WTC11 (cell line): ENCODE data around the gene METRNL. TPM values are rescaled to one million over a fixed set of nuclear protein-coding genes. Genes with fewer than 3 reads are reported as not detected.

Source experiments
- ATAC-seq: fragments of 200-7000 bp; cut with Tn5 transposase; 2 replicates; pipeline ENCODE4 v1.10.0; 2021; ENCODE audit warnings: mild to moderate bottlenecking, moderate library complexity
- CTCF ChIA-PET: fragments of 300-600 bp; sonication (Branson Sonifier 250); formaldehyde crosslinking; loops from one replicate; lab custom pipeline; 2021; ENCODE audit warnings: antibody characterized with exemption; lab: Charles Lee
- POLR2A ChIA-PET: fragments of 350-600 bp; sonication (Branson Sonifier 250); formaldehyde crosslinking; loops from one replicate; lab custom pipeline; 2021; ENCODE audit warnings: antibody characterized with exemption; lab: Charles Lee
- DNase-seq: peaks from one replicate; pipeline ENCODE4 v3.0.0; 2021; ENCODE audit warnings: low spot score
- H3K27ac Mint-ChIP-seq: 2 replicates; pipeline ENCODE4 v1.8.0; 2021; ENCODE audit warnings: mixed read lengths
- H3K27me3 Mint-ChIP-seq: 2 replicates; pipeline ENCODE4 v1.8.0; 2021; ENCODE audit warnings: low read depth, mild to moderate bottlenecking, moderate library complexity, mixed read lengths
- H3K36me3 Mint-ChIP-seq: 2 replicates; pipeline ENCODE4 v1.8.0; 2021; ENCODE audit warnings: mixed read lengths
- H3K4me1 Mint-ChIP-seq: 2 replicates; pipeline ENCODE4 v1.8.0; 2022; ENCODE audit warnings: mixed read lengths
- H3K4me3 Mint-ChIP-seq: 2 replicates; pipeline ENCODE4 v1.8.0; 2021; ENCODE audit warnings: mild to moderate bottlenecking, moderate library complexity, mixed read lengths
- H3K9me3 Mint-ChIP-seq: 2 replicates; pipeline ENCODE4 v1.8.0; 2021; ENCODE audit warnings: mixed read lengths
- CTCF ChIP-seq: fragments of 200-600 bp; IDR thresholded peaks from 2 replicates; pipeline ENCODE4 v1.8.0; 2022; ENCODE audit warnings: antibody characterized with exemption
- FOXK1 ChIP-seq: sonication (generic); formaldehyde crosslinking; IDR thresholded peaks from 2 replicates; pipeline ENCODE4 v1.8.0; 2022; ENCODE audit warnings: mild to moderate bottlenecking, moderate library complexity, missing genetic modification reagents
- MXD4 ChIP-seq: fragments of 250-450 bp; sonication (Bioruptor Pico); IDR thresholded peaks from 2 replicates; pipeline ENCODE4 v1.8.0; 2021; ENCODE audit warnings: mild to moderate bottlenecking, moderate library complexity, borderline replicate concordance
- NFE2L1 ChIP-seq: sonication (generic); formaldehyde crosslinking; IDR thresholded peaks from 2 replicates; pipeline ENCODE4 v1.8.1; 2023; ENCODE audit warnings: missing genetic modification reagents
- OVOL2 ChIP-seq: fragments of 250-450 bp; sonication (Bioruptor Pico); IDR thresholded peaks from 2 replicates; pipeline ENCODE4 v1.9.0; 2021; ENCODE audit warnings: mild to moderate bottlenecking, borderline replicate concordance
- SP1 ChIP-seq: sonication (generic); formaldehyde crosslinking; conservative IDR thresholded peaks from 2 replicates; pipeline ENCODE4 v1.8.1; 2022; ENCODE audit warnings: missing genetic modification reagents
- TCF7 ChIP-seq: sonication (generic); formaldehyde crosslinking; IDR thresholded peaks from 2 replicates; pipeline ENCODE4 v1.8.0; 2022; ENCODE audit warnings: mild to moderate bottlenecking, low read depth, missing genetic modification reagents, moderate library complexity
- USF1 ChIP-seq: sonication (generic); formaldehyde crosslinking; IDR thresholded peaks from 2 replicates; pipeline ENCODE4 v1.8.0; 2022; ENCODE audit warnings: mild to moderate bottlenecking, missing genetic modification reagents
- ZMAT4 ChIP-seq: fragments of 250-450 bp; sonication (Bioruptor Pico); IDR thresholded peaks from 2 replicates; pipeline ENCODE4 v1.9.0; 2021; ENCODE audit warnings: mild to moderate bottlenecking
- ZNF138 ChIP-seq: sonication (generic); formaldehyde crosslinking; conservative IDR thresholded peaks from 2 replicates; pipeline ENCODE4 v1.8.1; 2022; ENCODE audit warnings: mild to moderate bottlenecking, moderate library complexity, missing genetic modification reagents
- total RNA-seq: library from RNA; stranded (reverse); gene quantifications from 3 replicates; pipeline ENCODE4 v1.2.3, GENCODE V29; 2021
- TF ChIP-seq, protein P1 (sequence below): fragments of 250-450 bp; sonication (Bioruptor Pico); IDR thresholded peaks from 2 replicates; pipeline ENCODE4 v1.8.0; 2021; ENCODE audit warnings: mild to moderate bottlenecking
- TF ChIP-seq, protein P2 (sequence below): sonication (generic); formaldehyde crosslinking; IDR thresholded peaks from 2 replicates; pipeline ENCODE4 v1.8.0; 2023; ENCODE audit warnings: missing genetic modification reagents
- TF ChIP-seq, protein P3 (sequence below): sonication (generic); formaldehyde crosslinking; IDR thresholded peaks from 2 replicates; pipeline ENCODE4 v1.8.1; 2023; ENCODE audit warnings: mild to moderate bottlenecking, missing genetic modification reagents, moderate library complexity

The METRNL gene
- total RNA-seq, 1 experiment from 2014 or later = 27.7 TPM

GRCh38 chr17:83103200-83103942, 24.0 kb downstream of the METRNL start:
- TF ChIP-seq NFE2L1 (CRISPR knock-in tag) (no peak), USF1 (CRISPR knock-in tag) (no peak), ZNF138 (CRISPR knock-in tag) (no peak), MXD4 (CRISPR knock-in tag) (no peak)
- Mint-ChIP-seq H3K36me3 (no peaks in the 10 kb centered on the region), H3K9me3 (no peaks in the 10 kb centered on the region), H3K27me3 (no peaks in the 10 kb centered on the region), H3K27ac (no peak overlapping the region), H3K4me1 (peaks cover 16% of the 10 kb centered on the region), H3K4me3 (peak overlapping the region; percentile 57)
- DNase-seq = peak; percentile 93
- CTCF ChIA-PET = no interaction called here
- ATAC-seq = peak; percentile 59
- POLR2A ChIA-PET = no interaction called here

- Mint-ChIP-seq H3K27ac (0 out of 2 replicates have a peak overlapping the region, but pooled peaks have one; percentile 36), H3K9me3 (peaks cover 3% of the 10 kb centered on the region; the same call in 1 of the 2 replicates)
- no peak for DNase-seq
- CTCF ChIA-PET = interaction anchor here (0.9 to 1.0 kb wide), 2 partner anchors 48 to 97 kb away, joined by 3 to 4 read pairs; no protein-coding TSS in a partner anchor
- TF ChIP-seq OVOL2 (CRISPR knock-in tag) = no peak
- TF ChIP-seq FOXK1 (CRISPR knock-in tag) = no peak
- TF ChIP-seq ZNF138 (CRISPR knock-in tag) = no peak
- TF ChIP-seq, protein P1, sequence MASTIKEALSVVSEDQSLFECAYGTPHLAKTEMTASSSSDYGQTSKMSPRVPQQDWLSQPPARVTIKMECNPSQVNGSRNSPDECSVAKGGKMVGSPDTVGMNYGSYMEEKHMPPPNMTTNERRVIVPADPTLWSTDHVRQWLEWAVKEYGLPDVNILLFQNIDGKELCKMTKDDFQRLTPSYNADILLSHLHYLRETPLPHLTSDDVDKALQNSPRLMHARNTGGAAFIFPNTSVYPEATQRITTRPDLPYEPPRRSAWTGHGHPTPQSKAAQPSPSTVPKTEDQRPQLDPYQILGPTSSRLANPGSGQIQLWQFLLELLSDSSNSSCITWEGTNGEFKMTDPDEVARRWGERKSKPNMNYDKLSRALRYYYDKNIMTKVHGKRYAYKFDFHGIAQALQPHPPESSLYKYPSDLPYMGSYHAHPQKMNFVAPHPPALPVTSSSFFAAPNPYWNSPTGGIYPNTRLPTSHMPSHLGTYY (CRISPR knock-in tag) = no peak
- TF ChIP-seq CTCF = no peak
- TF ChIP-seq ZMAT4 (CRISPR knock-in tag) = no peak
- TF ChIP-seq, all 79 proteins: peak for 0
- Mint-ChIP-seq H3K27me3 (no peaks in the 10 kb centered on the region), H3K4me3 (peak overlapping the region; percentile 43), H3K36me3 (no peaks in the 10 kb centered on the region), H3K4me1 (peaks cover 15% of the 10 kb centered on the region)
- POLR2A ChIA-PET = no interaction called here
- ATAC-seq = no peak
Measured at GRCh38 chr17:83103943-83104311, 24.5 kb downstream of the METRNL start.

DNA sequence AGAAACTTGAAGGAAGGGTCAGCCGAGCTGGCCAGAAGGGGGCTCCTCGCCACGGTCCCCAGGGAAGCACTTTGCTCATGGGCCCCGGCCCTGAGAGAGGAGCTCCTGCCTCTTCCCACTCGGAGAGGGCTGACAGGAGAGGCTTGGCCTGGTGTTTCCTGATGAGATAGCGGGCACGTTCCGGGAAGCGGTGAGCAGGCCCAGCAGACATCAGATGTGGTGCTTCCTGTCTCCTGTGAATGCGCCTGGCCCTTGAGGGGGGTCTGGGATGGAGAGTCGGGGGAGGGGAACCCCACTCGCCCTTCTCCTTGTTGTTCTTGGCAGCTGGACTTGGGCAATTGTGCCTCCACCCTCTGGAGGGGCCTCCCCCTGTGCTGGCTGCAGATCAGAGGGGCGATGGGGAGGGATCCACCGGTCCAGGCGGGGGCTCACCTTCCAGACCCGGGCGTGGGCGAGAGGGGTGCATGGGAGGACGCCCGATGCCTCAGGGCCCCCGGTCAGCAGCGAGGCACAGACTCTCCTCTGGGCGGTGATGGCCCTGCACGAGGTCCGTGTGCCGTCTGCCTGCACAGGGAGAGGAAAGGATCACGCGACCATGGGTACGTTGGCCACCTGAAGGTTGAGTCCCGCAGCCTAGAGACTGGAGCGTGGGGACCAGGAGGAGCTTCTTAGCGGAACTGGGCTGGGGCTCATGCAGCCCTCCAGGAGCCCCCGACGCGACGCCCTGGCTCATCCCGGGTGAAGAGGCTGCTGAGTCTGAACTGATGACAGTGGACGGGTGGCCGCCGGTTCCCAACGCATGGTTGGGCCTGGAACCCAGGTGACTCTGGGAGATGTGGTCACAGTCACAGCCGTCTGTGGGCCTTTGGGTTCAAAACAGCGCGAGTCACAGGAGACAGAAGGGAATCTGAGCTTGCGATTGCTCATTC, 25.4 kb downstream of the METRNL start:
- TF ChIP-seq, protein P2, sequence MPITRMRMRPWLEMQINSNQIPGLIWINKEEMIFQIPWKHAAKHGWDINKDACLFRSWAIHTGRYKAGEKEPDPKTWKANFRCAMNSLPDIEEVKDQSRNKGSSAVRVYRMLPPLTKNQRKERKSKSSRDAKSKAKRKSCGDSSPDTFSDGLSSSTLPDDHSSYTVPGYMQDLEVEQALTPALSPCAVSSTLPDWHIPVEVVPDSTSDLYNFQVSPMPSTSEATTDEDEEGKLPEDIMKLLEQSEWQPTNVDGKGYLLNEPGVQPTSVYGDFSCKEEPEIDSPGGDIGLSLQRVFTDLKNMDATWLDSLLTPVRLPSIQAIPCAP (CRISPR knock-in tag) = no peak
- TF ChIP-seq, protein P3, sequence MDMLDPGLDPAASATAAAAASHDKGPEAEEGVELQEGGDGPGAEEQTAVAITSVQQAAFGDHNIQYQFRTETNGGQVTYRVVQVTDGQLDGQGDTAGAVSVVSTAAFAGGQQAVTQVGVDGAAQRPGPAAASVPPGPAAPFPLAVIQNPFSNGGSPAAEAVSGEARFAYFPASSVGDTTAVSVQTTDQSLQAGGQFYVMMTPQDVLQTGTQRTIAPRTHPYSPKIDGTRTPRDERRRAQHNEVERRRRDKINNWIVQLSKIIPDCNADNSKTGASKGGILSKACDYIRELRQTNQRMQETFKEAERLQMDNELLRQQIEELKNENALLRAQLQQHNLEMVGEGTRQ (CRISPR knock-in tag) = no peak
- peak; percentile 44; the same call in 1 of the 2 replicates for TF ChIP-seq SP1 (CRISPR knock-in tag)
- no peak for TF ChIP-seq TCF7
- TF ChIP-seq FOXK1 (CRISPR knock-in tag) = no peak
- no peaks in the 10 kb centered on the region for H3K36me3 Mint-ChIP-seq
- no peak for DNase-seq
- CTCF ChIA-PET = interaction anchor here (0.7 to 1.0 kb wide), 4 partner anchors 22 to 96 kb away, joined by 3 to 4 read pairs (median 3); no protein-coding TSS in a partner anchor
- H3K27ac Mint-ChIP-seq = 0 out of 2 replicates have a peak overlapping the region, but pooled peaks have one; percentile 29
- H3K4me3 Mint-ChIP-seq = no peak overlapping the region
- H3K9me3 Mint-ChIP-seq = peaks cover 4% of the 10 kb centered on the region; the same call in 1 of the 2 replicates
- ATAC-seq = no peak; the same call in 1 of the 2 replicates
- H3K27me3 Mint-ChIP-seq = no peaks in the 10 kb centered on the region
- peaks cover 12% of the 10 kb centered on the region for H3K4me1 Mint-ChIP-seq
- POLR2A ChIA-PET = no interaction called here
